Lower lobe of right lung (tissue), 2 donors: ENCODE results near the gene ZFAND4. TPM values are rescaled to one million over a fixed set of nuclear protein-coding genes. Genes with fewer than 3 reads are reported as not detected.
A peak's percentile ranks its signal among the peaks of the same experiment; 100 is the strongest.
"Not testable (repeated sequence)": the region's sequence is repeated elsewhere in the genome, so short reads cannot be mapped to it uniquely, and the experiment has no call there.

Experiments
- ATAC-seq, 2 donors: fragments of 200-7000 bp; cut with Tn5 transposase; one replicate each; pipeline ENCODE4 v1.9.1; 2020 to 2022; ENCODE audit warnings: mild to moderate bottlenecking in 2 of 2, moderate library complexity in 2 of 2
- DNase-seq: peaks from one replicate; pipeline ENCODE4 v3.0.0-alpha.2; 2020
- H3K27ac ChIP-seq: fragments of 200-600 bp; one replicate; pipeline ENCODE4 v1.8.0; 2022
- H3K27me3 ChIP-seq: fragments of 200-600 bp; one replicate; pipeline ENCODE4 v1.8.0; 2022; ENCODE audit warnings: low read depth
- H3K36me3 ChIP-seq: fragments of 200-600 bp; one replicate; pipeline ENCODE4 v1.8.0; 2022; ENCODE audit warnings: mild to moderate bottlenecking
- H3K4me1 ChIP-seq: fragments of 200-600 bp; one replicate; pipeline ENCODE4 v1.8.0; 2022
- H3K4me3 ChIP-seq: fragments of 200-600 bp; one replicate; pipeline ENCODE4 v1.8.0; 2022; ENCODE audit warnings: mild to moderate bottlenecking
- H3K9me3 ChIP-seq: fragments of 200-600 bp; one replicate; pipeline ENCODE4 v1.8.0; 2022
- CTCF ChIP-seq: fragments of 200-600 bp; IDR thresholded peaks from one replicate; pipeline ENCODE4 v1.8.0; 2022; ENCODE audit warnings: antibody characterized with exemption, mild to moderate bottlenecking
- intact Hi-C: fragments of 100-400 bp; cut with DNase I; formaldehyde crosslinking; loops from one replicate; pipeline ENCODE4 v1.11.0; 2022
- total RNA-seq: library from RNA; stranded (reverse); fragmentation: NEBNext Ultra II Directional; extraction: Animal tissue kit (Norgen Biotek cat#: 25700); gene quantifications from one replicate; pipeline ENCODE4 v1.2.1, GENCODE V29; 2021
- donor health status: DM: no; HTN: yes; CAD: no; lungs with severe emphysema.

Gene ZFAND4
- total RNA-seq, 1 donor from 2014 or later, result 15.7 TPM

- peak overlapping the region; percentile 81 for H3K4me3 ChIP-seq
- H3K27ac ChIP-seq, result peak overlapping the region; percentile 91
- H3K4me1 ChIP-seq, result no peaks in the 10 kb centered on the region
- no peaks in the 10 kb centered on the region for H3K36me3 ChIP-seq
- intact Hi-C loops, result no loop called here
- TF ChIP-seq CTCF, result no peak
- no peaks in the 10 kb centered on the region for H3K27me3 ChIP-seq
- ATAC-seq, result peak; percentile 1 to 2
- no peaks in the 10 kb centered on the region for H3K9me3 ChIP-seq
- no peak for DNase-seq
Observed at GRCh38 chr10:45673074-45673648, 589 bp upstream of the ZFAND4 start.

GRCh38 chr10:45671300-45671699, 1.3 kb downstream of the ZFAND4 start:
- ATAC-seq, H3K27me3 ChIP-seq, H3K36me3 ChIP-seq, H3K4me3 ChIP-seq, H3K9me3 ChIP-seq, intact Hi-C loops, H3K27ac ChIP-seq, H3K4me1 ChIP-seq, DNase-seq: not testable (repeated sequence)

GRCh38 chr10:45669897-45670296, 2.7 kb downstream of the ZFAND4 start:
- intact Hi-C loops, H3K9me3 ChIP-seq, H3K27me3 ChIP-seq, H3K4me1 ChIP-seq, H3K36me3 ChIP-seq, ATAC-seq, H3K27ac ChIP-seq, DNase-seq, H3K4me3 ChIP-seq: not testable (repeated sequence)

GRCh38 chr10:45660876-45661411, 11.6 kb downstream of the ZFAND4 start:
- Histone ChIP-seq H3K27me3 (no peaks in the 10 kb centered on the region), H3K36me3 (no peaks in the 10 kb centered on the region), H3K4me1 (no peaks in the 10 kb centered on the region), H3K9me3 (peaks cover 7% of the 10 kb centered on the region), H3K4me3 (no peak overlapping the region), H3K27ac (no peak overlapping the region)
- no peak for TF ChIP-seq CTCF
- ATAC-seq, result no peak
- intact Hi-C loops, result no loop called here
- no peak for DNase-seq

- no peak for DNase-seq
- Histone ChIP-seq H3K27ac (no peak overlapping the region), H3K4me1 (no peaks in the 10 kb centered on the region), H3K9me3 (peaks cover 7% of the 10 kb centered on the region), H3K36me3 (no peaks in the 10 kb centered on the region), H3K27me3 (no peaks in the 10 kb centered on the region), H3K4me3 (no peak overlapping the region)
- TF ChIP-seq CTCF, result no peak
- no peak for ATAC-seq
- intact Hi-C loops, result no loop called here
Observed at GRCh38 chr10:45657033-45657926, 15.3 kb downstream of the ZFAND4 start.

GRCh38 chr10:45655219-45655618, 17.4 kb downstream of the ZFAND4 start:
- Histone ChIP-seq H3K27ac (no peak overlapping the region), H3K9me3 (no peaks in the 10 kb centered on the region), H3K4me3 (no peak overlapping the region), H3K4me1 (no peaks in the 10 kb centered on the region), H3K27me3 (no peaks in the 10 kb centered on the region), H3K36me3 (peaks cover 11% of the 10 kb centered on the region)
- TF ChIP-seq CTCF, result no peak
- intact Hi-C loops, result no loop called here
- ATAC-seq, result no peak
- DNase-seq, result no peak

- H3K4me1 ChIP-seq, H3K27me3 ChIP-seq, DNase-seq, H3K4me3 ChIP-seq, ATAC-seq, H3K9me3 ChIP-seq, intact Hi-C loops, H3K27ac ChIP-seq: not testable (repeated sequence)
- H3K36me3 ChIP-seq, result peaks cover 11% of the 10 kb centered on the region
Observed at GRCh38 chr10:45654753-45655141, 17.8 kb downstream of the ZFAND4 start.
